CD4-positive, alpha-beta T cell (primary cell): ENCODE data around the gene ZC3H18. TPM values are rescaled to one million over a fixed set of nuclear protein-coding genes. Genes with fewer than 3 reads are reported as not detected.

ENCODE experiments used
- ATAC-seq: fragments of 200-7000 bp; cut with Tn5 transposase; one replicate; pipeline ENCODE4 v1.10.0; 2022; ENCODE audit warnings: mild to moderate bottlenecking; ENCODE audit not compliant: poor library complexity
- CTCF ChIA-PET: fragments of 350-600 bp; sonication (Branson Sonifier 250); formaldehyde crosslinking; loops from one replicate; lab custom pipeline; 2021; ENCODE audit warnings: antibody characterized with exemption, inconsistent platforms; lab: Charles Lee
- POLR2A ChIA-PET: fragments of 350-600 bp; sonication (Branson Sonifier 250); formaldehyde crosslinking; loops from one replicate; lab custom pipeline; 2021; ENCODE audit warnings: antibody characterized with exemption, inconsistent platforms; lab: Charles Lee
- DNase-seq, 14 experiments: peaks; one replicate each; pipeline ENCODE4 v3.0.0-alpha.2; 2013 to 2020; ENCODE audit warnings: mixed read lengths in 2 of 14
- H3K27ac ChIP-seq, 2 donors: one replicate each; pipeline versions ENCODE4 v1.5.1 to v1.7.0; 2013; ENCODE audit warnings: low read length in 2 of 2, low read depth in 1 of 2, mild to moderate bottlenecking in 1 of 2
- H3K27me3 ChIP-seq, 2 experiments: 1 replicate in 1 of 2; 2 replicates in 1 of 2; pipeline versions ENCODE4 v1.6.1 to v1.7.0; 2013; ENCODE audit warnings: low read length in 2 of 2, control low read depth in 1 of 2, mild to moderate bottlenecking in 1 of 2, moderate library complexity in 1 of 2; ENCODE audit not compliant: insufficient read depth in 2 of 2, control insufficient read depth in 1 of 2
- H3K36me3 ChIP-seq: one replicate; pipeline ENCODE4 v1.6.1; 2013; ENCODE audit warnings: low read length, control low read depth; ENCODE audit not compliant: insufficient read depth
- H3K4me1 ChIP-seq: one replicate; pipeline ENCODE4 v1.6.1; 2013; ENCODE audit warnings: low read length, control low read depth; ENCODE audit not compliant: insufficient read depth
- H3K4me3 ChIP-seq: one replicate; pipeline ENCODE4 v1.5.1; 2013; ENCODE audit warnings: mild to moderate bottlenecking, low read length, moderate library complexity
- H3K9me3 ChIP-seq, 2 experiments: 1 replicate in 1 of 2; 2 replicates in 1 of 2; pipeline versions ENCODE4 v1.6.1 to v1.7.0; 2013; ENCODE audit warnings: low read length in 2 of 2, mild to moderate bottlenecking in 2 of 2, control low read depth in 1 of 2, moderate library complexity in 1 of 2; ENCODE audit not compliant: control insufficient read depth in 1 of 2, insufficient read depth in 1 of 2
- H3K27ac Mint-ChIP-seq: one replicate; pipeline ENCODE4 v1.8.0; 2020; ENCODE audit warnings: mixed read lengths
- H3K27me3 Mint-ChIP-seq: one replicate; pipeline ENCODE4 v1.8.0; 2021; ENCODE audit warnings: mixed read lengths
- H3K36me3 Mint-ChIP-seq: one replicate; pipeline ENCODE4 v1.8.0; 2021; ENCODE audit warnings: low read depth, mixed read lengths
- H3K4me1 Mint-ChIP-seq: one replicate; pipeline ENCODE4 v1.8.0; 2021; ENCODE audit warnings: low read depth, mixed read lengths
- H3K4me3 Mint-ChIP-seq: one replicate; pipeline ENCODE4 v1.8.0; 2020; ENCODE audit warnings: mild to moderate bottlenecking, mixed read lengths
- H3K9me3 Mint-ChIP-seq: one replicate; pipeline ENCODE4 v1.8.0; 2020; ENCODE audit warnings: mixed read lengths
- CTCF ChIP-seq: fragments of 200-600 bp; IDR thresholded peaks from one replicate; pipeline ENCODE4 v1.8.0; 2022; ENCODE audit warnings: antibody characterized with exemption, mild to moderate bottlenecking
- intact Hi-C, 2 experiments: fragments of 100-400 bp; cut with DNase I in 1 of 2; cut with micrococcal nuclease in 1 of 2; formaldehyde crosslinking; loops; one replicate each; pipeline versions ENCODE4 v1.15.1 to v1.9.0; 2023 to 2025; cut with DNase I, micrococcal nuclease
- total RNA-seq, 174 experiments: library from RNA in 2 of 174; stranded (reverse) in 2 of 174; gene quantifications; one replicate each; pipeline ENCODE4 v1.2.3 and lab custom pipeline; 2021 to 2026

The ZC3H18 gene
- total RNA-seq, 2 experiments from 2014 or later, result 92.6 to 93.7 TPM

GRCh38 chr16:88525663-88525990, 44.6 kb upstream of the ZC3H18 start:
- H3K27ac ChIP-seq, result no peak overlapping the region
- no peak for DNase-seq
- no peaks in the 10 kb centered on the region for H3K9me3 Mint-ChIP-seq
- H3K4me1 Mint-ChIP-seq, result peaks cover 6% of the 10 kb centered on the region
- POLR2A ChIA-PET, result no interaction called here
- no peaks in the 10 kb centered on the region for H3K27me3 ChIP-seq
- CTCF ChIA-PET, result no interaction called here
- no peaks in the 10 kb centered on the region for H3K36me3 Mint-ChIP-seq
- H3K36me3 ChIP-seq, result peaks cover 3% of the 10 kb centered on the region
- H3K4me1 ChIP-seq, result peaks cover 10% of the 10 kb centered on the region
- H3K4me3 Mint-ChIP-seq, result no peak overlapping the region
- no peaks in the 10 kb centered on the region for H3K9me3 ChIP-seq
- H3K27me3 Mint-ChIP-seq, result no peaks in the 10 kb centered on the region
- ATAC-seq, result no peak
- intact Hi-C loops, result no loop called here
- no peak overlapping the region for H3K4me3 ChIP-seq
- no peak for TF ChIP-seq CTCF
- H3K27ac Mint-ChIP-seq, result peak overlapping the region; percentile 55

GRCh38 chr16:88526008-88526905, 43.9 kb upstream of the ZC3H18 start:
- intact Hi-C loops, result no loop called here
- DNase-seq (no peak), ATAC-seq (no peak)
- H3K4me1 Mint-ChIP-seq, result peaks cover 6% of the 10 kb centered on the region
- no peak overlapping the region for H3K4me3 Mint-ChIP-seq
- H3K36me3 Mint-ChIP-seq, result no peaks in the 10 kb centered on the region
- Histone ChIP-seq H3K36me3 (peaks cover 3% of the 10 kb centered on the region), H3K27ac (no peak overlapping the region), H3K4me1 (peaks cover 10% of the 10 kb centered on the region), H3K27me3 (no peaks in the 10 kb centered on the region), H3K4me3 (no peak overlapping the region), H3K9me3 (no peaks in the 10 kb centered on the region)
- no peak overlapping the region for H3K27ac Mint-ChIP-seq
- ChIA-PET CTCF (interaction anchor here (0.9 kb wide), 1 partner anchor 54 kb away, joined by 4 read pairs; no protein-coding TSS in a partner anchor), POLR2A (no interaction called here)
- no peaks in the 10 kb centered on the region for H3K27me3 Mint-ChIP-seq
- H3K9me3 Mint-ChIP-seq, result no peaks in the 10 kb centered on the region
- no peak for TF ChIP-seq CTCF

GRCh38 chr16:88526906-88527185, 43.4 kb upstream of the ZC3H18 start:
- DNase-seq, result no peak
- Histone ChIP-seq H3K27ac (no peak overlapping the region), H3K36me3 (peaks cover 3% of the 10 kb centered on the region), H3K4me1 (peaks cover 10% of the 10 kb centered on the region), H3K27me3 (no peaks in the 10 kb centered on the region), H3K4me3 (no peak overlapping the region), H3K9me3 (no peaks in the 10 kb centered on the region)
- Mint-ChIP-seq H3K4me1 (peaks cover 6% of the 10 kb centered on the region), H3K9me3 (no peaks in the 10 kb centered on the region), H3K27ac (no peak overlapping the region), H3K36me3 (no peaks in the 10 kb centered on the region), H3K27me3 (no peaks in the 10 kb centered on the region), H3K4me3 (no peak overlapping the region)
- ATAC-seq, result no peak
- ChIA-PET POLR2A (no interaction called here), CTCF (interaction anchor here (0.9 kb wide), 1 partner anchor 55 kb away, joined by 4 read pairs; no protein-coding TSS in a partner anchor)
- no peak for TF ChIP-seq CTCF
- intact Hi-C loops, result loop anchor here (1.0 kb wide), 1 partner anchor 84 kb away; no protein-coding TSS in a partner anchor
